ENCODE measurements around the gene ITGAX.

ITGAX gene

DNA sequence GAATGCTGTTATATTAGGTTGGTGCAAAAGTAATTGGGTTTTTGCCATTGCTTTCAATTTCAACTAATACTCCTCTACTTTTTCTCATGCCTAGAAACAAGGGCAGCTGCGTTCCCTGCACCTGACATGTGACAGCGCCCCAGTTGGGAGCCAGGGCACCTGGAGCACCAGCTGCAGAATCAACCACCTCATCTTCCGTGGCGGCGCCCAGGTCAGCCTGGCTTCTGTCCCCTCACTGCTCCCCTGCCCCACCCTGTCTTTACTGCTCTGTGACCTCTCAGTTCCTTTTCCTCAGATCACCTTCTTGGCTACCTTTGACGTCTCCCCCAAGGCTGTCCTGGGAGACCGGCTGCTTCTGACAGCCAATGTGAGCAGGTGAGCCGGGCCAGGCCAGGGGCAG, 21.7 kb downstream of the ITGAX start:
- DNase-seq, result no peak

GRCh38 chr16:31377210-31377903, 22.4 kb downstream of the ITGAX start:
- no peak for DNase-seq

DNA sequence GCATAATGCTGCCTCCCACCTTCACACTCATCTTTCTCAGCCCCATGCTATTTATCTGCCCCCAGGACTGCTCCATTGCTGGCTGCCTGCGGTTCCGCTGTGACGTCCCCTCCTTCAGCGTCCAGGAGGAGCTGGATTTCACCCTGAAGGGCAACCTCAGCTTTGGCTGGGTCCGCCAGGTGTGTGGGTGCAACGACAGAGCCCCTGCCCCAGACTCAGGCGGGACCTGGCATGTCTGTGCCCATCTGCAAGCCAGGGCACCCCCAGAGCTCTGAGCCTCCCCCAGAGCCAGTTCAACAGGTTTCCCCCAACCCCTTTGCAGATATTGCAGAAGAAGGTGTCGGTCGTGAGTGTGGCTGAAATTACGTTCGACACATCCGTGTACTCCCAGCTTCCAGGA, 25.2 kb downstream of the ITGAX start:
- DNase-seq, result no peak

- DNase-seq, result peak; percentile 55
Observed at GRCh38 chr16:31382485-31383161, 27.6 kb downstream of the ITGAX start.

GRCh38 chr16:31385680-31386079, 30.7 kb downstream of the ITGAX start:
- no peak for DNase-seq

DNA sequence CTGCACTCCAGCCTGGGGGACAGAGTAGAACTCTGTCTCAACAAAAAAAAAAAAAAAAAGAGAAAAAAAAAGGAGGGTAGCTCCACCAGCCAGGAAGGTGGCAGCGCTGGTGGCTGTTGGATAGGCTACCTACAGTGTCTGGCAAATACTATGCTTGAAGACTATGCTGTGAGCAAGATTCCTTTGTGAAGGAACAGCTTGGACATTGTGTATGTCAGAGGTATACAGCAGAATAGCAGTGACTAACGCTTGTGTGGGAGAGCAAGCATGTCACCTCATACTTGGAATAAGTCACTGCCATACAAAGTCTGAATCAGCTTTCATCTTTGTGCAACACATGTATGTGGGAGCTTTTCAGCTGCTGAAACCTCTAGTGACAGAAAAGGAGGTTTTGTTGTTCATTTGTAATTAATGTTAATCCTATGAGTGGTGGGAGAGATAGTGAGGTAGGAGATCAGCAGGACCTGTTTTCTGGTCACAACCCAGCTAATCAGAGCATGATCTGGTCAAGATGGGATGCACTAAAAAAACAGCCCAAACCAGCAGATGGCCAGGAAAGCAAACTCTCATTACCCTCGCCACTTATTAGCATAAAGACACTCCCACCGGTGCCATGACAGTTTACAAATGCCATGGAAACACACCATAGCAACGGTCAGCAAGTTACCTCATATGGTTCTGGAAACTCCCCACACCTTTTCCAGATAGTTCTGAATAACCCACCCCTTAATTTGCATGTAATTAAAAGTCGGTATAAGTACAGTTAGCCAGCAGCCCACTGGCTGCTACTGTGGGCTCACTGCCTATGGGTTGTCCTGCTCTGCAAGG, 31.4 kb downstream of the ITGAX start:
- DNase-seq, result no peak

DNA sequence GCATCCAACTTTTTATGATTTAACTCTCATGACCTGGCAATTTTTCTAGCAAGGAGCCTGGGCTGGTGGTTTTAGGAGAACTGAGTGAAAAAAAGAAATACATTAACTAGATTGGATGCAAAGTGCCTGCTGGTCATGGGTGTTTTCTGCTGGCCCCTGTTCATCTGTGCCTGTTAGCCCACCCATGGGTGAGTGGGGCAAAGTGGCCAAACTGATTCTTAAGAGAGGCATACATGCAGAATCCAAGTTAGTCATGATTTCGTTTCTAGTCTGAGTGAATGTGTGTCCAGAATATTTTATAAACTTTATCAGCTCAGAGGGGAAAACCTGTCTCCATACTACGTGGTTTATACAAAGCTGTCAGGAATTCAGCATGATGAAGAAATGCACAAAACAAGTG, 33.6 kb downstream of the ITGAX start:
- DNase-seq, result no peak

DNA sequence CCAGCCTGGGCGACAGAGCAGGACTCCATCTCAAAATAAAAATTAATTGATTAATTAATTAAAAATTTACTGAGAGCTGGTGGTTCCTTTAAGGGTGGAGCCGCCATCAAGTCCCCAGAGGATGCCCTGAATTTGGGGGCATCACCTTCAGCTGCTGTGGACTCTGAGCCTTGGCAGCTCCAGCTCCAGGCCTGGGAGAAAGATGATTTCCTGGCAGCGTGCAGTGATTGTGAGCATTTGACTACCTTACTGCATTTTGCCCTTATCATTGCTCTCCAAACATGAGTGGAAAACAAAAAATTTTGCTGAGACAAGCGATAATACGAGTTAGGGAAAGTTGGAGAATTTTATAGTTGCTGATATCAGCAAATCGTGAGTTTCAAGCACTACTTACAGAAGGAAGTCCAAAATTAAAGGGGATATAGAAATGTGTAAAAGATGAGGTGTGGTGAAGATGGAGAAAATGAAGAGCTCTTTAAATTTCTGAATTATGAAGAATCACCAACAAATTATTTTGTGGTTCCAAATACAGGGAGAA, 35.6 kb downstream of the ITGAX start:
- no peak for DNase-seq

- DNase-seq, result no peak
Observed at GRCh38 chr16:31393056-31393455, 38.1 kb downstream of the ITGAX start, which contains the start of gene ITGAD. ITGAD (plus strand) TSS chr16:31393335; CDS start chr16:31393361, 26 bp downstream.

GRCh38 chr16:31395647-31396046, 40.7 kb downstream of the ITGAX start:
- DNase-seq, result no peak

DNA sequence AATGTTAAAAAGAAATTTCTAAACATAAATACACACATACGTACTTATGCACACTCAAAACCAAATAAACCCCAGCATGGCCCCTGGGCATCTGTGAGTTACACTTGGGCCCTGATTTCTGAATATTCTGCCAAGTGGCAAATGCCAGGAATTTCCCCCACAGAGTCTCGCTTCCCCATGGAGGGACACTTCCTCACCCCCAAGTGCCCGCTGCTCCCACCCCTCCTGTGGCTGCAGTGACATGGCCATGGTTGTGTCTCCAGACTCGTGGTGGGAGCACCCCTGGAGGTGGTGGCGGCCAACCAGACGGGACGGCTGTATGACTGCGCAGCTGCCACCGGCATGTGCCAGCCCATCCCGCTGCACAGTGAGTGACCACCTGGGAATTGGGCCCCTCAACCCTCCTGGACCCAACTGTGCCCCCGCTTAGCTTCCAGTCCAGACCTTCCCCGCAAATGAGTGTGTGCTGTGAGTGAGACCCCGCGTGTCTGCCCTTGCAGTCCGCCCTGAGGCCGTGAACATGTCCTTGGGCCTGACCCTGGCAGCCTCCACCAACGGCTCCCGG, 42.2 kb downstream of the ITGAX start:
- DNase-seq, result no peak

GRCh38 chr16:31397701-31398100, 42.7 kb downstream of the ITGAX start:
- DNase-seq, result no peak

DNA sequence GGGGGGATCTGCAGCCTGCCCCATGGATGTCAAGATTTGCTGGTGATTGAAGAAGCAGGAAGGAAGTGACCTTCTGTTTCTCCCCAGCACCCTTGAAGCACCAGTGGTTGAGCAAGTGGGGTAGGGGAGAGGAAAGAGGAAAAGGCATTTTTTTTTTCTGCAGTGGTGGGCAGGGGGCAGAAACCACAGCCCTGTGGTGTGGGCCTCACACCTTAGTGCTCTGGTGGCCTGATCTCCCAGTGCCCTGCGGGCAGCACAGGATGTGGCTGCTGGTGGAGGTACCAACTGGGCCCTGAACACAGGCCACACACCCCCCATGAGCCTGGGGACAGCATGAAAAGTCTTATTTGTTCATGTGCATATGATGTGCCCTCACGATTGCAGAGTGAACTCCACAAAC, 45.2 kb downstream of the ITGAX start:
- no peak for DNase-seq

GRCh38 chr16:31401436-31401835, 46.5 kb downstream of the ITGAX start:
- DNase-seq, result no peak

DNA sequence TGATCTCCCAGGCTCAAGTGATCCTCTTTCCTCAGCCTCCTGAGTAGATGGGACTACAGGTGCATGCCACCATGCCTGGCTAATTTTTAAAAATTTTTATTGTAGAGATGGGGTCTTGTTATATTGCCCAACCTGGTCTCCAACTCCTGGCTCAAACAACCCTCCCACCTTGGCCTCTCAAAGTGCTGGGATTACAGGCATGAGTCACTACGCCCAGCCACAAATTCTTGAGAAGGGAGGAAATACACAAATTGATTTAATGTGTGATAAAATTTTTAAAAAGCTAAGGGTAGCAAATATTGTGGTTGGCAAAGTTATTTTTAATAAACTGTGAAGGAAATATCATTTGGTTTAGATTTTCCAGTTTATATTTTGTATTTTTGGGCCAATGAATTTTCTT, 47.7 kb downstream of the ITGAX start:
- DNase-seq, result no peak

GRCh38 chr16:31403590-31404352, 48.8 kb downstream of the ITGAX start:
- DNase-seq, result no peak

- DNase-seq, result no peak
Observed at GRCh38 chr16:31404353-31405064, 49.5 kb downstream of the ITGAX start.

- no peak for DNase-seq
Observed at GRCh38 chr16:31407406-31407805, 52.4 kb downstream of the ITGAX start.

DNA sequence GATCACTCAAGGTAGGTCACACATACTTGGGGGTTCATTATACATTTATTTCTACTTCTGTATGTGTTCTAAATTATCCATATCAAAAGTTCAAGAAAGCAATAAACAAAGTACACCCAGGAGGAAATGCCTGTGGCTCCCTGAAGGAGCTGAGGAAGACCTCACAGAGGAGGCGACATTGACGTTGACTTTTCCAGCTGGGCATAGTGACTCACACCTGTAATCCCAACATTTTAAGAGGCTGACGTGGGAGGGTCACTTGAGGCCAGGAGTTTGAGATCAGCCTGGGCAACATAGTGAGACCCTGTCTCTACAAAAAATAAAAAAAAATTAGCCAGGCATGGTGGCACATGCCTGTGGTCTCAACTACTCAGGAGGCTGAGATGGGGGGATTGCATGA, 54.5 kb downstream of the ITGAX start:
- no peak for DNase-seq

GRCh38 chr16:31410082-31410481, 55.1 kb downstream of the ITGAX start:
- DNase-seq, result no peak

DNA sequence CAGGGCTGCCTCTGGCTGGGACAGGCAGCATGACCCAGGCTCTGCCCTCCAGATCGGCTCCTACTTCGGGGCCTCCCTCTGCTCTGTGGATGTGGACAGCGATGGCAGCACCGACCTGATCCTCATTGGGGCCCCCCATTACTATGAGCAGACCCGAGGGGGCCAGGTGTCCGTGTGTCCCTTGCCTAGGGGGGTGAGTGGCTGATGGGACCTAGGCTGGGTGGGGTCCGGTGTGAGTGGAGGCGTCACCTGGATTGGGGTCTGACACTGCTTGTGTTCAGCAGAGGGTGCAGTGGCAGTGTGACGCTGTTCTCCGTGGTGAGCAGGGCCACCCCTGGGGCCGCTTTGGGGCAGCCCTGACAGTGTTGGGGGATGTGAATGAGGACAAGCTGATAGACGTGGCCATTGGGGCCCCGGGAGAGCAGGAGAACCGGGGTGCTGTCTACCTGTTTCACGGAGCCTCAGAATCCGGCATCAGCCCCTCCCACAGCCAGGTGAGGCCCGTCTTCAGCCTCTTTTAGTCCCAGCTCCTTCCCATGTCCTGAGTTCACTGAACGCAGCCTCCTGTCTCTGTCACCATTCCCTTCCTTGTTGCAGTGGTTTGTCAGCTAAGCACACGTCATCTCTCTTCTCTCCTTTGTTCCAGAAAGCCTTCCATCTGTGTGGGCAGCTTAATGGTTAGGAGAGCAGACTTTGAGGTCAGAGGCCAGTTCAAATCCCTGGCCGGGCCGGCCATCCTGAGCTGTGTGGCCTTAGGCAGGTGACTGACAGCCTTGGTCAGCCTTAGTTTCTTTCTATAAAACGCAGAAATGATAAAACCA, 56.3 kb downstream of the ITGAX start:
- DNase-seq, result no peak

All from stimulated activated CD4-positive, alpha-beta T cell treated with anti-CD3 and anti-CD28 coated beads, Interleukin-12 subunit alpha, Interleukin-12 subunit beta, amount 100 ng/mL, for 4 hours (primary cell).